ENCODE results near the gene RNF25.

GRCh38 chr2:218671654-218672566 lies at the start of gene RNF25, which contains the start of gene STK36:
- TF ChIP-seq JUND (IDR thresholded peaks at IDR 0.05; ENCODE audit: low read length) = 0 out of 2 replicates have a peak, but pooled peaks have one; percentile 16
- TF ChIP-seq CREB1 (IDR thresholded peaks at IDR 0.05) = 0 out of 2 replicates have a peak, but pooled peaks have one; percentile 7
- no peak for TF ChIP-seq E2F6 (IDR thresholded peaks at IDR 0.05)
- TF ChIP-seq POLR2AphosphoS5 (IDR thresholded peaks at IDR 0.05; ENCODE audit: low read depth, low read length) = peak; percentile 41
- peak; percentile 97 for TF ChIP-seq GABPA (IDR thresholded peaks at IDR 0.05; ENCODE audit: borderline replicate concordance, insufficient read depth, low read length)
- TF ChIP-seq RAD21 (IDR thresholded peaks at IDR 0.05 in 1 of 2, conservative IDR thresholded peaks at IDR 0.05 in 1 of 2; ENCODE audit: low read depth in 2 of 2, low read length in 2 of 2) = no peak
- no peak for TF ChIP-seq EP300 (IDR thresholded peaks at IDR 0.05; ENCODE audit: borderline replicate concordance in 1 of 2, low read depth in 2 of 2, low read length in 2 of 2)
- peak; percentile 99 for TF ChIP-seq SP4 (IDR thresholded peaks at IDR 0.05; ENCODE audit: low read length)
- no peak for TF ChIP-seq CTCF (IDR thresholded peaks at IDR 0.05; ENCODE audit: control extremely low read depth in 1 of 3, insufficient read depth in 1 of 3, low read depth in 1 of 3, low read length in 3 of 3)
- TF ChIP-seq FOSL1 (IDR thresholded peaks at IDR 0.05; ENCODE audit: insufficient read depth, low read depth, low read length) = no peak
- TF ChIP-seq ATF2 (IDR thresholded peaks at IDR 0.05; ENCODE audit: low read length) = no peak
- peak; percentile 70 to 74 for TF ChIP-seq POLR2A (IDR thresholded peaks at IDR 0.05; ENCODE audit: control extremely low read depth in 1 of 2, low read depth in 2 of 2, low read length in 2 of 2)

Data from H1 (cell line).